ENCODE results near the gene UBE2E2.

UBE2E2 gene

GRCh38 chr3:23341147-23341838 is 138.2 kb downstream of the UBE2E2 start:
- no peak for TF ChIP-seq SIN3A (IDR thresholded peaks at IDR 0.05; ENCODE audit: borderline replicate concordance, insufficient read depth, low read length)
- no peak for TF ChIP-seq POLR2AphosphoS5 (IDR thresholded peaks at IDR 0.05; ENCODE audit: low read depth, low read length)
- TF ChIP-seq FOXP2 (optimal IDR thresholded peaks at IDR 0.05; ENCODE audit: borderline replicate concordance, extremely low read depth, extremely low read length, insufficient read depth), result no peak
- TF ChIP-seq, protein P1, sequence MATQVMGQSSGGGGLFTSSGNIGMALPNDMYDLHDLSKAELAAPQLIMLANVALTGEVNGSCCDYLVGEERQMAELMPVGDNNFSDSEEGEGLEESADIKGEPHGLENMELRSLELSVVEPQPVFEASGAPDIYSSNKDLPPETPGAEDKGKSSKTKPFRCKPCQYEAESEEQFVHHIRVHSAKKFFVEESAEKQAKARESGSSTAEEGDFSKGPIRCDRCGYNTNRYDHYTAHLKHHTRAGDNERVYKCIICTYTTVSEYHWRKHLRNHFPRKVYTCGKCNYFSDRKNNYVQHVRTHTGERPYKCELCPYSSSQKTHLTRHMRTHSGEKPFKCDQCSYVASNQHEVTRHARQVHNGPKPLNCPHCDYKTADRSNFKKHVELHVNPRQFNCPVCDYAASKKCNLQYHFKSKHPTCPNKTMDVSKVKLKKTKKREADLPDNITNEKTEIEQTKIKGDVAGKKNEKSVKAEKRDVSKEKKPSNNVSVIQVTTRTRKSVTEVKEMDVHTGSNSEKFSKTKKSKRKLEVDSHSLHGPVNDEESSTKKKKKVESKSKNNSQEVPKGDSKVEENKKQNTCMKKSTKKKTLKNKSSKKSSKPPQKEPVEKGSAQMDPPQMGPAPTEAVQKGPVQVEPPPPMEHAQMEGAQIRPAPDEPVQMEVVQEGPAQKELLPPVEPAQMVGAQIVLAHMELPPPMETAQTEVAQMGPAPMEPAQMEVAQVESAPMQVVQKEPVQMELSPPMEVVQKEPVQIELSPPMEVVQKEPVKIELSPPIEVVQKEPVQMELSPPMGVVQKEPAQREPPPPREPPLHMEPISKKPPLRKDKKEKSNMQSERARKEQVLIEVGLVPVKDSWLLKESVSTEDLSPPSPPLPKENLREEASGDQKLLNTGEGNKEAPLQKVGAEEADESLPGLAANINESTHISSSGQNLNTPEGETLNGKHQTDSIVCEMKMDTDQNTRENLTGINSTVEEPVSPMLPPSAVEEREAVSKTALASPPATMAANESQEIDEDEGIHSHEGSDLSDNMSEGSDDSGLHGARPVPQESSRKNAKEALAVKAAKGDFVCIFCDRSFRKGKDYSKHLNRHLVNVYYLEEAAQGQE (IDR thresholded peaks at IDR 0.05; ENCODE audit: insufficient read depth in 1 of 2, low read depth in 2 of 2, low read length in 2 of 2), result no peak
- no peak for TF ChIP-seq TAF1 (IDR thresholded peaks at IDR 0.05; ENCODE audit: borderline replicate concordance, insufficient read depth, low read length)

DNA sequence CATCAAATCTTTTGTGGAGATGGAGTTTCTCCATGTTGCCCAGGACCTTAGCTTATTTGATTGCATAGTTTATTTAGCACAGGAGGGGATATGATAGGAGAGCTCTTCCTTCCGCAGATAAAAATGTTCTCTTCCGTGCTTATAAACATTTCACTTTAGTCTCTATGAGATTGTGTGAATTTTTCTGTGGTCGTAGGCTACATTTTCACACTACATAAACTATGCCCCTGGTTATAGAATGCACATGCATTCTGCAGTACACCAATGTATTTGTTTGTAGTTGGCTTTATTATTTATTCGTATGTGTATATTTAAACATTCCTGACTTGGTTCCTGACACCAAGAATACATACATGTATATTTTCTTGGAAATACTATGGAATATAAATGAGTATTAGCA is 139.2 kb downstream of the UBE2E2 start:
- TF ChIP-seq FOXP2 (optimal IDR thresholded peaks at IDR 0.05; ENCODE audit: borderline replicate concordance, extremely low read depth, extremely low read length, insufficient read depth) (no peak), SIN3A (IDR thresholded peaks at IDR 0.05; ENCODE audit: borderline replicate concordance, insufficient read depth, low read length) (no peak), TAF1 (IDR thresholded peaks at IDR 0.05; ENCODE audit: borderline replicate concordance, insufficient read depth, low read length) (no peak), POLR2AphosphoS5 (IDR thresholded peaks at IDR 0.05; ENCODE audit: low read depth, low read length) (no peak)
- TF ChIP-seq, protein P1 (IDR thresholded peaks at IDR 0.05; ENCODE audit: insufficient read depth in 1 of 2, low read depth in 2 of 2, low read length in 2 of 2), result no peak

DNA sequence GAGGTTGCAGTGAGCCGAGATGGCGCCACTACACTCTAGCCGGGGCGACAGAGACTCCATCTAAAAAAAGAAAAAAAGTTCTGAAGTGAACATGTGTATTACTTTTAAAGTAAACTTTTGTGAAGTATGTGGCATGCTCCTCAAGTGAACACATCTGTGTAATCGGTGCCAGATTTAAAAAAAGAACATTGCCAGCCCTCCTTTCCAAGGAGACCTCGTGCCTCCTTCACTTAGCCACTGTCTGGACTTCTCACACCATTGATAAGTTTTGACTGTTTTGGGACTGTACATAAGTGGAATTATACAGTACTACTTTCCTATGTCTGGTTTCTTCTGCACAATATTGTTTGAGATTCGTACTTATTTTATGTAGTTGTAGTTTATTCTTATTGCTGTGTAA is 140.4 kb downstream of the UBE2E2 start:
- TF ChIP-seq TAF1 (IDR thresholded peaks at IDR 0.05; ENCODE audit: borderline replicate concordance, insufficient read depth, low read length), result no peak

- TF ChIP-seq, protein P1 (IDR thresholded peaks at IDR 0.05; ENCODE audit: insufficient read depth in 1 of 2, low read depth in 2 of 2, low read length in 2 of 2), result no peak
- TF ChIP-seq POLR2AphosphoS5 (IDR thresholded peaks at IDR 0.05; ENCODE audit: low read depth, low read length) (no peak), FOXP2 (optimal IDR thresholded peaks at IDR 0.05; ENCODE audit: borderline replicate concordance, extremely low read depth, extremely low read length, insufficient read depth) (no peak), SIN3A (IDR thresholded peaks at IDR 0.05; ENCODE audit: borderline replicate concordance, insufficient read depth, low read length) (no peak), TAF1 (IDR thresholded peaks at IDR 0.05; ENCODE audit: borderline replicate concordance, insufficient read depth, low read length) (no peak)
These were observed 141.8 kb downstream of the UBE2E2 start for GRCh38 chr3:23344886-23345285.

- TF ChIP-seq FOXP2 (optimal IDR thresholded peaks at IDR 0.05; ENCODE audit: borderline replicate concordance, extremely low read depth, extremely low read length, insufficient read depth) (no peak), POLR2AphosphoS5 (IDR thresholded peaks at IDR 0.05; ENCODE audit: low read depth, low read length) (no peak), TAF1 (IDR thresholded peaks at IDR 0.05; ENCODE audit: borderline replicate concordance, insufficient read depth, low read length) (no peak), SIN3A (IDR thresholded peaks at IDR 0.05; ENCODE audit: borderline replicate concordance, insufficient read depth, low read length) (no peak)
- TF ChIP-seq, protein P1 (IDR thresholded peaks at IDR 0.05; ENCODE audit: insufficient read depth in 1 of 2, low read depth in 2 of 2, low read length in 2 of 2), result no peak
These were observed 153.0 kb downstream of the UBE2E2 start for GRCh38 chr3:23356169-23356568.
